Measurements from ENCODE around the gene AREG. TPM values are rescaled to one million over a fixed set of nuclear protein-coding genes. Genes with fewer than 3 reads are reported as not detected.
A peak's percentile ranks its signal among the peaks of the same experiment; 100 is the strongest.

AREG gene
- total RNA-seq, 8 experiments from 2014 or later = 0.11 to 1.6 (median 0.21) TPM; not detected in 5

DNA sequence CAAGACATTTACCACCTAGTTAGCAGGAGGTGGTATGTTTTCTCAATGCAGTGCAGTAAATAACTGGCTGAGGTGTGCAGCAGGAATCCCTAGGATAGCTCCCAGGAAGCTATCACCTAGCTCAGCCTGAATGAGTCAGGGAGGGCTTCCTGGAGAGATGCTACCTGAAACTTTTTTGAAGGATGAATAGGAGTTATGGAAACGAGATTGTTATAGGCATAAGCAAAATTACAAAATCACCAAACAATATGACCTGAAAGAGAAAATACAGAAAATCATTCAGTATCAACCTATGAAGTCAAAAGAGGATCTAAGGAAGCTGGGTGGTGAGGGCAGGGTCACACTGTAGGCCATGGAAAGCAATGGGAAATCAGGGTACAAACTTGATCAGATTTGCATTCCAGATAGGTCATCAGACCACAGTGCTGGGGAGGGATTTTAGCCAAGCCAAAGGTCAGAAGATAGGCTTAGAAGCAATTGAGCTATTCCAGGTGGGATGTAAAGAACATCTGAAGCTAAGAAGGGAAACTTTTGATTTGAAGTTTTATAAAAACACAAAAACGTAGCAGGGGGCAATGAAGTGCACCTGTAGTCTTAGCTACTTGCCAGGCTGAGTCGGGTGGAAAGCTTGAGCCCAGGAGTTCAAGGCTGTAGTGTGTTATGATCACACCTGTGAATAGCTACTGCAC is 11.3 kb downstream of the AREG start:
- Histone ChIP-seq H3K27ac (no peak overlapping the region), H3K4me3 (no peak overlapping the region), H3K4me1 (replicated peaks in 1 of 2) (no peaks in the 10 kb centered on the region)
- in situ Hi-C loops (cut with MboI; ENCODE audit: low pct_unique_long_range_greater_than_20kb in 2 of 9, low sequenced_read_pairs in 9 of 9, unreplicated experiment in 9 of 9) = no loop called here
- no peak for ATAC-seq (replicated peaks in 6 of 8)
- WGBS, 10 experiments = 0 to 64% (median 32%) methylated on average over 1 to 3 of the region's 3 CpGs; no CpG with 5 or more reads in 2 of the 10 experiments

DNA sequence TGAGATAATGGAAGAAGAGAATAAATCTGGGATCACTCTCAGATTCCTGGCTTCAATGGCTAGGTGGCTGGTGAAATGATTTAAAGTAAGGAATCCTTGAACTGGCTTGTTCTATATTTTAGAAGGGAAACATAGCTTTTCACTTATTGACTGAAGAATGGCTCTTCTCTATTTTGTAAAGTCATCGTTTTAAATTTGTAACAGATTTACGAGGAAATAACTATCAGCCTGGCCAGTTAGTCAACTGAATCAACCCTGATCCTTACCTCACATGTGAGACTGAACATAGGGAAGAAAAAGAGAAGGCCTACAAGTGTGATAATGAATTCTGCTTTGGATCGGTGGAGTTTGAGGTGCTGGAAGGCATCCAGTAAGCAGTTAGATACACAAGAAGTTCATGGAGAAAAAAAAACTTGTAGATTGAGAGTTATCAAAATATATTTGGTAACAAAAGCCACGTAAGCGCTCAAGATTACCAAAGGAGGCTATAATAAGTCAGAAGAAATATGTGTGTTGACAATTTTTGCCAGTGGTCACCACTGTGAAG is 12.0 kb downstream of the AREG start:
- ATAC-seq (replicated peaks in 6 of 8) = no peak
- Histone ChIP-seq H3K4me1 (replicated peaks in 1 of 2) (no peaks in the 10 kb centered on the region), H3K27ac (no peak overlapping the region), H3K4me3 (no peak overlapping the region)
- 28 to 94% (median 79%) methylated on average over 3 to 5 of the region's 5 CpGs for WGBS, 10 experiments
- in situ Hi-C loops (cut with MboI; ENCODE audit: low pct_unique_long_range_greater_than_20kb in 2 of 9, low sequenced_read_pairs in 9 of 9, unreplicated experiment in 9 of 9) = no loop called here

DNA sequence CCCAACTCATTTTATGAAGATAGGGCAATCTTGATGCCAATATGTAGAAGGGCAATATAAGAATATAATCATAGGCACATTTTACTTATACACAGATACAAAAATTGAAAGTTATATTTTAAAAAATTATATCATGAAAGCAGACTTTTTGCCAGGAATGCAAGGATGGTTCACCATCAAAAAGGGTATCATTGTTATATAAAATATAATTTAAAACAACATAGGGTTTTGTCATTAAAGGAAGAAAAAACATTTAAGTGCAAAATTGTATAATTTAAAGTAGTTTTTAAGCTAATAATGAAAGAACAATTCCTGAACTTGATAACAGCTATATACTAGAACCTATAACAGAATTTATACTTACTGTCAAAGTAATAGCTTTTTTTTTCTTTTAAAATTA is 15.9 kb downstream of the AREG start:
- H3K4me3 ChIP-seq = no peak overlapping the region
- H3K4me1 ChIP-seq (replicated peaks in 1 of 2) = no peaks in the 10 kb centered on the region
- no peak overlapping the region for H3K27ac ChIP-seq
- no peak for ATAC-seq (replicated peaks in 6 of 8)
- in situ Hi-C loops (cut with MboI; ENCODE audit: low pct_unique_long_range_greater_than_20kb in 2 of 9, low sequenced_read_pairs in 9 of 9, unreplicated experiment in 9 of 9) = no loop called here

- H3K4me1 ChIP-seq (replicated peaks in 1 of 2) = no peaks in the 10 kb centered on the region
- no peak for ATAC-seq (replicated peaks in 6 of 8)
- 0 to 100% (median 83%) methylated on average over 1 of the region's 1 CpG; no CpG with 5 or more reads in 3 of the 10 experiments for WGBS, 10 experiments
- no peak overlapping the region for H3K27ac ChIP-seq
- in situ Hi-C loops (cut with MboI; ENCODE audit: low pct_unique_long_range_greater_than_20kb in 2 of 9, low sequenced_read_pairs in 9 of 9, unreplicated experiment in 9 of 9) = no loop called here
- no peak overlapping the region for H3K4me3 ChIP-seq
These were observed 18.2 kb downstream of the AREG start for GRCh38 chr4:74463123-74463522.

- no peaks in the 10 kb centered on the region for H3K4me1 ChIP-seq (replicated peaks in 1 of 2)
- in situ Hi-C loops (cut with MboI; ENCODE audit: low pct_unique_long_range_greater_than_20kb in 2 of 9, low sequenced_read_pairs in 9 of 9, unreplicated experiment in 9 of 9) = no loop called here
- no peak for ATAC-seq (replicated peaks in 6 of 8)
- H3K27ac ChIP-seq = no peak overlapping the region
- no peak overlapping the region for H3K4me3 ChIP-seq
These were observed 19.4 kb downstream of the AREG start for GRCh38 chr4:74464291-74464690.

- in situ Hi-C loops (cut with MboI; ENCODE audit: low pct_unique_long_range_greater_than_20kb in 2 of 9, low sequenced_read_pairs in 9 of 9, unreplicated experiment in 9 of 9) = no loop called here
- Histone ChIP-seq H3K4me3 (no peak overlapping the region), H3K27ac (no peak overlapping the region), H3K4me1 (replicated peaks in 1 of 2) (no peaks in the 10 kb centered on the region)
- WGBS, 10 experiments = 11 to 100% (median 75%) methylated on average over 1 of the region's 1 CpG; no CpG with 5 or more reads in 6 of the 10 experiments
- no peak for ATAC-seq (replicated peaks in 6 of 8)
These were observed 21.3 kb downstream of the AREG start for GRCh38 chr4:74466242-74466641.

DNA sequence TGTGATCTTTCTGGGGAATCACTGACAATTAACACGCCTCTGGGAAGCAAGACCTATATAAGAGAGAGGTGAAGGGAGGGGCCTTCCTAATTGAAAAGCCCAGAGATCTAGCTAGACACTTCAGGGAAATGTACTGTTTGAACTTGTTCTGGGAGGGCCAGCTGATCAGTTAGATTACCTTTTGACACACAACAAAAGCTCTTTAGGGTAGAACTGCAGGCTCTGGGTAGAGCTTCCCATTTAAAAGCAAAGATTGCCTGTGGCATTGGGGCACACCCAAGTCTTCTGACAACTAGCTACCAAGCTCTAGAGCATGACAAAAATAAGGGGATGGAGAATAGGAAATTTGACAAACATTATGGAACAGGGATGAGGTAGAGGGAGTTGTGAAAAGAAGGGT is 26.3 kb downstream of the AREG start:
- H3K4me1 ChIP-seq (replicated peaks in 1 of 2) = no peaks in the 10 kb centered on the region
- H3K4me3 ChIP-seq = no peak overlapping the region
- in situ Hi-C loops (cut with MboI; ENCODE audit: low pct_unique_long_range_greater_than_20kb in 2 of 9, low sequenced_read_pairs in 9 of 9, unreplicated experiment in 9 of 9) = no loop called here
- ATAC-seq (replicated peaks in 6 of 8) = peak in 2 of 8 experiments; percentile 68 to 70
- H3K27ac ChIP-seq = no peak overlapping the region
- 17 to 100% (median 53%) methylated on average over 1 of the region's 1 CpG; no CpG with 5 or more reads in 6 of the 10 experiments for WGBS, 10 experiments

DNA sequence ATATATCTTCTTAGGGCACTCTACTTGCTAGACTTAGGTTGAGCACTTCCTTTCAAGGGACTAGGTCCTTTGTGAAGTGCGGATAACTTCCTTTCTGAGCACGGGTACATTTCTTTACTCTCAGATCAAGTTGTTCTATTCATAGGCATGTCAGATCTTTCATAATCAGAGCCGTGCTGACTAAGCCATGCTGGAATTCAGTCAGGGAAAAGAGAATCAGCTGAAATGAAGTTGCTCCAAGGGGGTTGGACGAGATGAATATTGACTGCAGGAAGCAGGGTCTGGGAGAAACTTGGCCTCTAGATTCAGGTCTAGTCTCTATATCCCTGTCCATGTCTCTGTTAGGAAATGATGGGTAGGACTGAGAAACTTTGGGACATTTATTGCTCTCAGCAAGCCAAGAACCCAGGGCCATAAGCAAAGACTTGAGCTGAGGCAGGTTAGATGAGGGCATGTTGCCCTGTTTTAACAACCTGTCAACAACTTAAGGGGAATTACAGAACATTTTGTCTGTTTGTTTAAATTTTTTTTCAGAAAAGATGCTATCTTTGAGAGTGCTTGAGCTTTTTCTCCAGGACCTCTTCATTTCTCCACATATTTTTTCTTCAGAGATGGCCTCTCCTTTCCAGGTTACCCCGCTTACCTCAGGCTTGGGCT is 28.3 kb downstream of the AREG start:
- Histone ChIP-seq H3K27ac (no peak overlapping the region), H3K4me3 (no peak overlapping the region), H3K4me1 (replicated peaks in 1 of 2) (no peaks in the 10 kb centered on the region)
- 28 to 90% (median 69%) methylated on average over 2 to 5 of the region's 5 CpGs; no CpG with 5 or more reads in 1 of the 10 experiments for WGBS, 10 experiments
- in situ Hi-C loops (cut with MboI; ENCODE audit: low pct_unique_long_range_greater_than_20kb in 2 of 9, low sequenced_read_pairs in 9 of 9, unreplicated experiment in 9 of 9) = no loop called here
- peak in 2 of 8 experiments; percentile 87 to 92 for ATAC-seq (replicated peaks in 6 of 8)

GRCh38 chr4:74474345-74475090 is 29.6 kb downstream of the AREG start:
- 25 to 83% (median 58%) methylated on average over 1 to 4 of the region's 4 CpGs; no CpG with 5 or more reads in 1 of the 10 experiments for WGBS, 10 experiments
- in situ Hi-C loops (cut with MboI; ENCODE audit: low pct_unique_long_range_greater_than_20kb in 2 of 9, low sequenced_read_pairs in 9 of 9, unreplicated experiment in 9 of 9) = no loop called here
- Histone ChIP-seq H3K4me3 (no peak overlapping the region), H3K4me1 (replicated peaks in 1 of 2) (no peaks in the 10 kb centered on the region), H3K27ac (no peak overlapping the region)
- no peak for ATAC-seq (replicated peaks in 6 of 8)

DNA sequence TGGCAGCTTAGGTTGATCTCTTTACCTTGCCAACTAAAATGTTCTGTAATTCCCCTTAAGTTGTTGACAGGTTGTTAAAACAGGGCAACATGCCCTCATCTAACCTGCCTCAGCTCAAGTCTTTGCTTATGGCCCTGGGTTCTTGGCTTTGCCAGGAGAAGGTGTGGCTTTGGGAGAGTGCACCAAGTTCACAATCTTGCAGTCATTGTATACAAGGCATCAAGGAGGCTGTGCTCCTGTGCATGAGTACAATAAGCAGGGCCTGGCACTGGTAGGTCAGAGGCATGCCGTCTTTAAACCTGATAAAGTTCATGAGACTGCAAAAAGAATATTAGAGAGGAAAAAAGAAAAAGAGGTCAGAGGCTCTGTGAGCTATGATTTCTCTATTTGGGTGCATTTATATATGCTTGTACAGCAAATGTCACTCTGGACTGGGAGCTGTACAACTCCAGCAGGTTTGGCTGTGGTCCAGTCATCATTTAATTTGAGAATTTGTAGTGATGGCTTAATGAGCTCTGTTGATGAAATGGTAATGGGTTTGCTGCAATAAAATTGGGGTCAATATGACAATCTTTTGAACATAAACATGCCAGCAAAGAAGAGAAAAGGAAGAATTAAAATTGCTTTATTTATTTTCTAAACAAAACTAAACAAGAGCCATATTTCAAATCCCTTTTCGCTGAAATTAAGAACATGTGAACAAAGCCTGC is 30.3 kb downstream of the AREG start:
- Histone ChIP-seq H3K4me3 (no peak overlapping the region), H3K4me1 (replicated peaks in 1 of 2) (no peaks in the 10 kb centered on the region), H3K27ac (no peak overlapping the region)
- in situ Hi-C loops (cut with MboI; ENCODE audit: low pct_unique_long_range_greater_than_20kb in 2 of 9, low sequenced_read_pairs in 9 of 9, unreplicated experiment in 9 of 9) = no loop called here
- 0 to 100% (median 88%) methylated on average over 1 to 2 of the region's 2 CpGs; no CpG with 5 or more reads in 2 of the 10 experiments for WGBS, 10 experiments
- no peak for ATAC-seq (replicated peaks in 6 of 8)

DNA sequence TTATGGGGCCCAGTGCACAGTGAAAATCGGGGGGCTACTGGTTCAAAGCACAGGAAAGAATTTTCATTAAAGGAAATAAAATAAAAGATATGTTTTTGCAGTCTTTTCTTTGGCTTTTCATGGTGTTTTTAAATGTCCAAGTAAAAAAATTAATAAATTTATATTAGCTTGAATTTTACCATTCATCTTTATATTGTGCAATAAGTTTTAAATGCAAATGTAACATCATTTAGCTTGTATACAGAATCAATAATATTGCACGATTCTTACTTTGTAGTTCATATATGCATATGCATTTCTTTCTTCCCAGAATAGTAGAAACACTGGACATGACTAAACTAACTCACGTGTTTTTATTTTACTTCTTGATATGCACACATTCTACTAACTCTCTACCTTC is 31.0 kb downstream of the AREG start:
- Histone ChIP-seq H3K4me3 (no peak overlapping the region), H3K27ac (no peak overlapping the region), H3K4me1 (replicated peaks in 1 of 2) (no peaks in the 10 kb centered on the region)
- in situ Hi-C loops (cut with MboI; ENCODE audit: low pct_unique_long_range_greater_than_20kb in 2 of 9, low sequenced_read_pairs in 9 of 9, unreplicated experiment in 9 of 9) = no loop called here
- WGBS, 10 experiments = 10 to 94% (median 76%) methylated on average over 2 to 3 of the region's 3 CpGs
- no peak for ATAC-seq (replicated peaks in 6 of 8)

GRCh38 chr4:74479009-74479408 is 34.1 kb downstream of the AREG start:
- no peak overlapping the region for H3K4me3 ChIP-seq
- no peak overlapping the region for H3K27ac ChIP-seq
- no peak for ATAC-seq (replicated peaks in 6 of 8)
- H3K4me1 ChIP-seq (replicated peaks in 1 of 2) = no peaks in the 10 kb centered on the region
- in situ Hi-C loops (cut with MboI; ENCODE audit: low pct_unique_long_range_greater_than_20kb in 2 of 9, low sequenced_read_pairs in 9 of 9, unreplicated experiment in 9 of 9) = no loop called here
- 0 to 100% (median 78%) methylated on average over 1 of the region's 1 CpG; no CpG with 5 or more reads in 2 of the 10 experiments for WGBS, 10 experiments

DNA sequence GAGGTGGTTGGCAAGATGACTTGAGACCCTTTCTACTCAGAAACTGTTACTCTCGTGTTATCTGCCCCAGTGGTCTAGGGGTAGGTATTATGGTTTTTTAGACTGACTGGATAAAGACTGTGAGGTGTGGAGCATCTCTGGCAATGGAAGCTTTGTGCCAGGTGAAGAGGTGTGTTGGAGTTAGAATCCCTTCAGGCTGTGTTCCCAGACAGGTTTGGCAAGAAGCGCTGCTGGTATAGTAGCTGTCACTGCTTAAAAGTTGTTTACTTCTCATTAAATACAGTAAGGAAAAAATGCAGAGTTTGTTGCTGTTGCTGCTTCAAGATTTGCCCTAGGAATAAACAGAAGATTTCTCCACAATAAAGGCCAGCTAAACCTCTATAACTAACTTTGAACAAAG is 35.3 kb downstream of the AREG start:
- Histone ChIP-seq H3K4me3 (no peak overlapping the region), H3K27ac (no peak overlapping the region), H3K4me1 (replicated peaks in 1 of 2) (no peaks in the 10 kb centered on the region)
- ATAC-seq (replicated peaks in 6 of 8) = no peak
- WGBS, 10 experiments = 0 to 100% (median 65%) methylated on average over 1 to 2 of the region's 2 CpGs; no CpG with 5 or more reads in 2 of the 10 experiments
- in situ Hi-C loops (cut with MboI; ENCODE audit: low pct_unique_long_range_greater_than_20kb in 2 of 9, low sequenced_read_pairs in 9 of 9, unreplicated experiment in 9 of 9) = no loop called here
